HG03469 (cell line): ENCODE measurements around the gene SEZ6.
"Not testable (repeated sequence)": the region's sequence is repeated elsewhere in the genome, so short reads cannot be mapped to it uniquely, and the experiment has no call there.

ENCODE experiments used
- ATAC-seq: cut with Tn5 transposase; IDR thresholded peaks from one replicate; pipeline ENCODE4 v1.9.1; 2021; ENCODE audit warnings: mild to moderate bottlenecking, moderate library complexity, moderate number of reproducible peaks; ENCODE audit not compliant: unreplicated experiment

Gene SEZ6

GRCh38 chr17:28940142-28940541, 65.7 kb downstream of the SEZ6 start:
- no peak for ATAC-seq

- ATAC-seq, result no peak
Observed at GRCh38 chr17:28938552-28938951, 67.3 kb downstream of the SEZ6 start.

- ATAC-seq, result no peak
Observed at GRCh38 chr17:28937044-28937729, 68.6 kb downstream of the SEZ6 start.

DNA sequence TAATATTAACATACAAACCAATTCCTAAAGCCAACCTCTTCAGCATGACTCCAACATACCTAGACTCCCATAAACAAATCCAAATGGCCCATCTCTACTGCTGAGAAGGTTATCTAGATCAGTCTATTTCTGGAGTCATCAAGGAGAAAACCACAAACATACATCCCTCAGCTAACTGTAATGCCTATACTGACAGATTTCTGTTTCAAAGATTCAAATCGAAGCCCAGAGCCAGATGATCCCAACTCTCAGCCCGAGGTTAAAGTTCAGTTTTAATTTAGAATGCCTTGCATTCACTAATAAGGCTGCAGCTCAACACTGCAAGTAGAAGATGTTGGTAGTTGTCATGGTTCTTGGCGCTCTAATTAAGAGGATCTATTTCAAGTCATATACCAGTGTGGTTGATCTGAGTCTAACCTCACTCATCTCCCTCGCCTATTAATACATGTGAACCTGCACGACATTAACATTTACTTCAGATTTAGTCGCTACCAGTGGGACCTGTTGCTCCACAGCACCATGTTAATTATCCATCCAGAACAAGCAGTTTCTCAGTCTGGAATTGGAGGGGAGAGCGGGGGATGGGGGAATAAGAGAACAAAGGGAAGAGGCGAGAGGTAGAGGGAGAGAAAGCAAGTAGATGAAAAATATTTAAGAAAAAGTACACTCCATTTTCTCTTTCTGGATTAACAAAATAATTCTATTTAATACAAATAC, 69.9 kb downstream of the SEZ6 start:
- ATAC-seq, result no peak

DNA sequence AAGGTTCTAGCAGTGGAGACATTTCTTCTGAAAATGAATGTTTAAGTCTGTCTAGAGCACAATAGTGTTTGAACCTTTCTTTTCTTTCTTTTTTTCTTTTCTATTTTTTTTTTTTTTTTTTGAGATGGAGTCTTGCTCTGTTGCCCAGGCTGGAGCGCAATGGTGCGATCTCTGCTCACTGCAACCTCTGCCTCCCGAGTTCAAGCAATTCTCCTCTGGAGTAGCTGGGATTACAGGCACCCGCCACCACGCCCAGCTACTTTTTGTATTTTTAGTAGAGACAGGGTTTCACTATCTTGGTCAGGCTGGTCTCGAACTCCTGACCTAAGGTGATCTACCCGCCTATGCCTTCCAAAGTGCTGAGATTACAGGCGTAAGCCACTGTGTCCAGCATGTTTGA, 71.3 kb downstream of the SEZ6 start:
- not testable (repeated sequence) for ATAC-seq

DNA sequence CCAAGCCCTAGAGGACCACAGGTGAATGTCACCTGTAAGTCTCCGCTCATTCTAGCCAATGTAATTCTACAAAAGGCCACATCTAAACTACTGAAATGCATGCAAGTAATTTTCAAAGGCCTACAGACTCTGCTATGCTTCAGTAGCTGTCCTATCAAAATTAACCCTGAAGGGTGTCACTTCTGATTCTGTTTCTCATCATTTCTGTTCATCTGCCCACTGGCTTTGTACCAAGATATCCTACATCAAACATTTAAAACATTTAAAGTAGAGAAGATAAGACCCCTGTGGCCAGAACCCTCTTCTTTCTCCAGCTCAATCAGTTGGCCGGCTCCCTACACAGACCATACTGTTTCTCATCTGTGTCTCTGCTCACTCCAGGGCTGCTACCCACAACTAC, 76.0 kb downstream of the SEZ6 start:
- no peak for ATAC-seq

DNA sequence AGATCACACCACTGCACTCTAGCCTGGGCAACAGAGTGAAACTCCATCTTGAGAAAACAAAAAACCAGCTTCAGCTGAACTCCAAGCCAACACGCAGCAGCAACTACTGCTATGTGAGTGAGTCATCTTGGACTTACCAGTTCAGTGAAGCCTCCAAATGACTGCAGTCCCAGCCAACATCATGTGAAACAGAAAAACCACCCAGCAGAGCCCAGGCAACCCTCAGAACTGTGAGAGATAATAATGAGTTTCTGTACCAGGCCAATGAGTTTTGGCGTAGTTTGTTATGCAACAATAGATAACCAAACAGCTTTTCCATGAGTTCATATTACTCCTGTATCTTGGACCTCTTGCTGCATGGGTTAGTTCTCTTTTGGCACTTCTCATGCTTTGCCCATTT, 77.8 kb downstream of the SEZ6 start:
- ATAC-seq, result no peak

- ATAC-seq, result no peak
Observed at GRCh38 chr17:28926786-28927185, 79.0 kb downstream of the SEZ6 start.

GRCh38 chr17:28926366-28926765, 79.5 kb downstream of the SEZ6 start:
- ATAC-seq, result no peak

- no peak for ATAC-seq
Observed at GRCh38 chr17:28925912-28926365, 79.9 kb downstream of the SEZ6 start.

GRCh38 chr17:28920201-28920600, 85.6 kb downstream of the SEZ6 start:
- ATAC-seq, result no peak

DNA sequence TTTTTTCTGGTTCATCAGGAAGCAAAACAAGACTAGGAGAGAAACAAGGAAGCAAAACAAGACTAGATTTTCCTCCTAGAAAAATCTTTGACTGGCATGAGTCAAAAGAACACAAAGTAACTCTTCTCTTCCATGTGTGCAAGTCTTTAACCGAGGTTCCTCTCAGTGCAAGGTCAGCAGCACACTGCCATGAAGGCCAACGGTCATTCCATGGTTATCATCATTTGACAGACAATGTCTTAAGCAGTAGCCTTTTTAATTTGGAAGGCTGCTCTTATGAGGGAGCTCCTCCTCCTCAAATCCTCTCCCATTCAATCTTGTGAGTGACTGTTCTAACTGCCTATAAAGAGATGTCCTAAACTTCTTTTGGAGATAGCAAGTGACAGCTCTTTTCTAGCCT, 87.5 kb downstream of the SEZ6 start:
- no peak for ATAC-seq

DNA sequence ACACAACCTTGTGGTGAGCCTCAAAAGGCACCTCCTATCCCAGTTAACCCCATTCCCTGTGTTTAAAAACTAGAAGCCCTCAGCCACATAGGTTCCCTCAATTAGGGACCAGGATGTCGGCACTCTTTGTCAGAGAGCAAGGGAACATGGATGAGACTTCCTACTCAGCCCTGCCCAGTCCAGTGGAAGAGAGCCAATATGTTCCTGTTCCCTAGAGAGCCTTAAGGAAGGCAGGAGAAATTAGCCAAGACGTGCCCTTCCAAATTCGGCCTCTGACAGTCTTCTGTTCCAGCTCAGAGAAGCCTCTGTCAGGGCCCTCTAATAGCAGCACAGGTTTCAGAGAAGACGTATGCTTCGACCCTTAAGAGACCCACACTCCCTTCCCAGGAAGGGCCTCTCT, 88.4 kb downstream of the SEZ6 start:
- no peak for ATAC-seq

DNA sequence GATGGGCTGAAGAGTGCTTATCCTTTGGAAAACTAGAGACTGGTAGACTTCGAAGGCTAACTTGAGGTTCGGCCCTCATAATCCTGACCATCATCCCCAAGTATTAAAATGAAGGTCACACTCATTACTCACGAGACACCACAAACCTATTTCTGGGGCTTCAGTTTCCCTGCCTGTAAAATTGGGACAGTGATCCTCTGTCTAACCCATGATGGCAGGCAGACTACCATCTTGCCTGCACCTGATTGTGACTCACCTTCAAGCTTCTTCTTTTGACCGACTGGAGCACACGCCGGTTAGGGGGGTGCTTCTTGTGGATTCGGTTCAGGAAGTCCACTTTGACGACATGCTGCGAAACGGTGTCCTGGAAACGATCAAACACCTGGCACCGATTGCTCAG, 88.8 kb downstream of the SEZ6 start:
- no peak for ATAC-seq

DNA sequence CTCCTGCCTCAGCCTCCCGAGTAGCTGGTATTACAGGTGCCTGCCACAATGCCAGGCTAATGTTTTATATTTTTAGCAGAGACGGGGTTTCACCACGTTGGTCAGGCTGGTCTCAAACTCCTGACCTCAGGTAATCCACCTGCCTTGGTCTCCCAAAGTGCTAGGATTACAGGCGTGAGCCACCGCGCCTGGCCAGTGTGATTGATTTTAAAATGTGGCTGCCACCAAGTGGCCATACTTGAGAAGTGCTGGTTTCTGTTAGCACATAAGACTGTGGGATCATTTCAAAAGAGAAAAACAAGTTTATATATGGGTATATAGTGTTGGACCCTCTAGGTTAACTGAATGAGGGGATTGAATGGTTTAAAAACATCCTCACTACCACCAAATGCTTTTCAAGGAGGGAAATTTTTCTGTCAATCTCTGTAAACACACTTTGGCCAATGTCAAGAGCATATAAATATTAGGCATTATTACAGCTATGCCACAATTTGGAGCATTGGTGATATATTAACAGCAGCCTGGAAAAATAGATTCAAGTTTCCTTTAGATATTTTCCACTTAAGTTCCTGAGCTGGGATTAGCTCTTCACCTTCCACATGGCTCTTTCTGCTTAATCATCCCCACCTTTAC, 89.4 kb downstream of the SEZ6 start:
- ATAC-seq, result no peak

DNA sequence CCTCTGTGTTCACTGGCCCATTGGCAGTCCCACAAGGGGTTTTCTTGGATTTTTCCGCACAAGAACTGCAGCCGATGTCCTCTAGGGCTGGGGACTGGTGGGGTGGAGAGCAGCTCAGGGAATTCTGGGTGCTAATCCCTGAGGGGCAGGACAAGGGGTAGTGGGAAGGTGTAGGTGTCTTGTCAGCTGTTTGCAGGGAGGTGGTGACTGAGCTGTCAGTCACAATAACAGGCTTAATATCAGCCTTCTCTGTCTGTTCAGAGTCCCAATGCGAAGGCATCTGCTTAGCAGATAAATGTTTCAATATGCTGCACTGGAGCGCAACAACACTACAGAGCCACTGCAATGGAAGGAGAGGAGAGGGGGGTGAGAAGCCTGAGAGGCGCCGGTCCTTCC, 92.9 kb downstream of the SEZ6 start:
- no peak for ATAC-seq

DNA sequence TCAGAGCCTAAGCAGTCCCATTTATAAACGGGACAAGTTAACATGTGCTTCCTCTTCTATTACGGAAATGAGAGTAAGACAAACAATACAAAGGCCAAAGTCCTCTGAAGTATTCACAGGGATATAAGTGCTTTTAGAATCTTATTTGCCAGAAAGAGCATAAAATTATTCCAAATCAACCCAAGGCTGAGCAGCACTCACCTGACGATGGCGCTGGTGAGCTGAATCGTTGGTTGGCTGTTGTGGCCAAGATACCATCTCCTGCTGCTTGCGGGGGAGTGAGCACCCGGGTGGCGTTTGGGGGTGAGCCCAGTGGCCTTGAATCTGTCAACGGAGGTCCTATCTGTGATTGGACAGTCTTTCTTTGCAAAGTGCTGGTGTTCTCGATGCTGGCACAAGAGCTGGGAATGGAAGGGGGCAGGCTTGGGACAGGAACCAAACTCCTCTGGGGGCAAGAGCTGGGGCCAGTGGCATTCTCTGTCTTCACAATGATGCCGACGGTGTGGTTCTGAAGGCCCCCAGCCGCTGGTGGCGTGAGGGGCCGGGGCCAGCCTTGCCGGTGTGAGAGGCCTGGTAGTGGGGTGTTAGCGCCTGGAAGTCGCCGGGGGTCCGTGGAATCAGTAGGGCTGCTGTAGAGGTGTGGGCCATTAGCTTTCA, 93.4 kb downstream of the SEZ6 start:
- no peak for ATAC-seq

GRCh38 chr17:28911411-28912045, 94.3 kb downstream of the SEZ6 start:
- ATAC-seq, result no peak

DNA sequence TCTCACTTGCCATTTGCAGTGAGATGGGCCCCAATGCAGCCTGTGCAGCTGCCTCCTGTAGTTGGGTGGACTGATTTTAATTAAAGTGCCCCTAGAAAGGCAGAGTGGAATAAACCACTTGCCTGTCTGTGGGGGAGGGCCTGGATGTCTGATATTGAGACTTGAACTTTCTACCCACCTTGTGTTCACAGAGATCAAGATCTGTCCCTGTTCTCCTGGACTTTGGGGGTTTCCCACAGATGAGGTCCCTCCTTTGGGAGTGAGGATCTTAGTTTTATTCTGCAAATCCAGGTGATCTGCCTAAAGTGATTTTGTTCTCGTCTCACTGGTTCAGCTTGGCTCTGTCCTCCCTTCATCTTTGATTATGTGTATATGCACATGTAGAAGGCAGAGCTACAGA, 95.3 kb downstream of the SEZ6 start:
- ATAC-seq, result no peak

DNA sequence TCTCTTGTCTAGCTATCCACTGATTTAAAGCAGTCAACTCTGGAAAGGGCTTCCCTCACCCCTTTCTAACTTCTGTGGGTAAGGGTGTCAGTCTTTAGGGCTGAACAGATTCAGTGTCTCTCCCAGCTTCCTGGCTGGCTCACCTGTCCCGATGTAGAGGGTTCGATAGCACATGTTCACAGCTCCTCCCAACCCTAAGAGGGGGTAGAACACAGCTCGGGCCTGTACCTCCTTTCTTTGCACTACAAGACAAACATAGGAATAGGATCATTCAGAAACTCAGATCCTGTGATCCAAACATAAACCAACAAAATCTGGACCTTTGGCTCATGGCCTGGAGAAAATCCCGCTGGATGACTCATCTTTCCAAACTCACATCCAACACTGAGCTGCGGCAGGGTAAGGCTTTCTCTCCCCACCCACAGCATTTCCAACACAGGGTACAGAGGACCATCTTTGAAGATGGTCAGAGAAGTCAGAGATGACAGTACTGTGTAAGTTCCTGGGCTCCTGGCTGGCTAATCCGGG, 97.1 kb downstream of the SEZ6 start:
- ATAC-seq, result no peak
